Thyroid gland (tissue), 4 donors: ENCODE data around the gene PDIA4.
"Not testable (repeated sequence)": the region's sequence is repeated elsewhere in the genome, so short reads cannot be mapped to it uniquely, and the experiment has no call there.

ENCODE experiments used
- POLR2A ChIP-seq, 2 donors: fragments of 450-650 bp; IDR thresholded peaks; one replicate each; pipeline ENCODE4 v1.6.1; 2017; ENCODE audit warnings: antibody characterized with exemption in 2 of 2, mild to moderate bottlenecking in 2 of 2, moderate library complexity in 1 of 2
- TF ChIP-seq, protein P1 (sequence below), 6 experiments: fragments of 200-600 bp in 3 of 6; fragments of 450-650 bp in 3 of 6; sonication (generic) in 3 of 6; IDR thresholded peaks; one replicate each; pipeline ENCODE4 v1.5.1; 2016 to 2019; ENCODE audit warnings: antibody characterized with exemption in 6 of 6, mild to moderate bottlenecking in 2 of 6, inconsistent platforms in 1 of 6, moderate library complexity in 1 of 6

DNA sequence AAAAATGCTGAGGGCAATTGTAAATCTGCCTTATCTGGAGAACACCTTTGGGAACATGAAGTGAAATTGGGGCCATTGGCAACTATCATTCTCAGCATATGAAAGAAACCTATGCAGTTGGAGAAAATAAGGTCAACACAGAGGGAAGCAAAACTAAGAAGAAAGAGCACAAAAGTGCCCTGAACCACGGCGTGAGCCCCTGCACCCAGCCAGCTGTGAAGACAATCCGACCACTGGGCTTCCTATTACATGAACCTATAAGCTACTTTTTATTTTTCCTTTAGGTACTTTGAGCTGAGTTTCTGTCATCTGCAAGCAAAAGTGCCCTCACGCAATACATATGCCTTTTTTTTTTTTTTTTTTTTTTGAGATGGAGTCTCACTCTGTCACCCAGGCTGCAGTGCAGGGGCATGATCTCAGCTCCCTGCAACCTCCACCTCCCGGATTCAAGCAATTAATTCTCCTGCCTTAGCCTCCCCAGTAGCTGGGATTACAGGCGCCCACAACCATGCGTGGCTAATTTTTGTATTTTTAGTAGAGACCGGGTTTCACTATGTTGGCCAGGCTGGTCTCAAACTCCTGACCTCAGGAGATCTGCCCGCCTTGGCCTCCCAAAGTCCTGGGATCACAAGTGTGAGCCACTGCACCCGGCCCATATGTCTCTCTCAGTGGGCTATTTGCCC lies 34.1 kb upstream of the PDIA4 start:
- TF ChIP-seq, protein P1, sequence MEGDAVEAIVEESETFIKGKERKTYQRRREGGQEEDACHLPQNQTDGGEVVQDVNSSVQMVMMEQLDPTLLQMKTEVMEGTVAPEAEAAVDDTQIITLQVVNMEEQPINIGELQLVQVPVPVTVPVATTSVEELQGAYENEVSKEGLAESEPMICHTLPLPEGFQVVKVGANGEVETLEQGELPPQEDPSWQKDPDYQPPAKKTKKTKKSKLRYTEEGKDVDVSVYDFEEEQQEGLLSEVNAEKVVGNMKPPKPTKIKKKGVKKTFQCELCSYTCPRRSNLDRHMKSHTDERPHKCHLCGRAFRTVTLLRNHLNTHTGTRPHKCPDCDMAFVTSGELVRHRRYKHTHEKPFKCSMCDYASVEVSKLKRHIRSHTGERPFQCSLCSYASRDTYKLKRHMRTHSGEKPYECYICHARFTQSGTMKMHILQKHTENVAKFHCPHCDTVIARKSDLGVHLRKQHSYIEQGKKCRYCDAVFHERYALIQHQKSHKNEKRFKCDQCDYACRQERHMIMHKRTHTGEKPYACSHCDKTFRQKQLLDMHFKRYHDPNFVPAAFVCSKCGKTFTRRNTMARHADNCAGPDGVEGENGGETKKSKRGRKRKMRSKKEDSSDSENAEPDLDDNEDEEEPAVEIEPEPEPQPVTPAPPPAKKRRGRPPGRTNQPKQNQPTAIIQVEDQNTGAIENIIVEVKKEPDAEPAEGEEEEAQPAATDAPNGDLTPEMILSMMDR (IDR thresholded peaks at IDR 0.05): not testable (repeated sequence)
- TF ChIP-seq POLR2A (IDR thresholded peaks at IDR 0.05): not testable (repeated sequence)
